ENCODE results near the gene APOA5.

APOA5 gene

DNA sequence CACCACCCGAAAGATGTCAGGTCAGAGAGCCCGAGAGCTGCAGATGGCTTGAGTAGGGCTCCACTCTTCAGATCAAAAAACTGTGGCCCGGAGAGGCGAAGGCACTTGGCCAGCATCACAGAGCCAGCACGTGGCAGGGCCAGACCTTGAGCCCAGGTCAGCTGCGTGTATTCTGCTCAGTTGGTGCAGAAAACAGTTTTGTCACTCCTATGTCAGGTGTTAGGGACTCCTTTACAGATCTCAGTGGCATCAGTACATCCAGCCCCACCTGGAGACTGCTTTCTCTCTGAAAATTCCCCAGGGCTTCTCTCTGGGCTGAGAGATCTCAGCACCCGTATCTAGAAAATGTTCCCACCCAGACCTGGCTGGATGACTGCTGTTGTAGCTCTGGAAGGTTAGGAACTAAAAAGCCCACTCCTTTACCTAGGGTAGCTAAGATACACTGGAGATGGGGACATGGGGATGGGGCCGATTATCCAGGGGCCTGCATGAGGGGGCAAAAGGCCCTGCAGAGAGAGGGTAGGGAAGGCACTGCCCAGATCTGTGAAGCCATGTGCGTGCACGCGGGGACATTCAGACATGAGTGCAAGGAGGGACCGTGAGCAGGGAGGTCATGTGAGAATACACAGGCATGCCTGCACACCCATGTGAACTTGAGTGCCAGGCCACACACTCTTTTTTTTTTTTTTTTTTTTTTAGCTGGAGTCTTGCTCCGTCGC lies 42.3 kb upstream of the APOA5 start:
- Histone ChIP-seq H3K27me3 (ENCODE audit: low read length) (no peaks in the 10 kb centered on the region), H3F3A (ENCODE audit: insufficient read depth) (no peaks in the 10 kb centered on the region), H2AFZ (ENCODE audit: low read depth, low read length, severe bottlenecking) (no peak overlapping the region), H3K9ac (ENCODE audit: low read length) (no peak overlapping the region), H3K27ac (ENCODE audit: low read depth, low read length) (no peak overlapping the region), H3K4me3 (ENCODE audit: insufficient read depth, low read length, poor library complexity, severe bottlenecking) (no peak overlapping the region), H3K9me2 (replicated peaks; ENCODE audit: insufficient read depth, low read length) (no peaks in the 10 kb centered on the region), H3K9me3 (ENCODE audit: insufficient read depth, low read length) (no peaks in the 10 kb centered on the region), H3K4me2 (ENCODE audit: low read depth, low read length, poor library complexity, severe bottlenecking) (no peak overlapping the region), H3K79me2 (ENCODE audit: insufficient read depth, low read length) (no peaks in the 10 kb centered on the region), H3K36me3 (ENCODE audit: low read length) (no peaks in the 10 kb centered on the region), H4K20me1 (ENCODE audit: low read depth, low read length) (no peaks in the 10 kb centered on the region)
- no peak for TF ChIP-seq EZH2phosphoT487 (conservative IDR thresholded peaks at IDR 0.05; ENCODE audit: low read length)
- TF ChIP-seq, protein P1, sequence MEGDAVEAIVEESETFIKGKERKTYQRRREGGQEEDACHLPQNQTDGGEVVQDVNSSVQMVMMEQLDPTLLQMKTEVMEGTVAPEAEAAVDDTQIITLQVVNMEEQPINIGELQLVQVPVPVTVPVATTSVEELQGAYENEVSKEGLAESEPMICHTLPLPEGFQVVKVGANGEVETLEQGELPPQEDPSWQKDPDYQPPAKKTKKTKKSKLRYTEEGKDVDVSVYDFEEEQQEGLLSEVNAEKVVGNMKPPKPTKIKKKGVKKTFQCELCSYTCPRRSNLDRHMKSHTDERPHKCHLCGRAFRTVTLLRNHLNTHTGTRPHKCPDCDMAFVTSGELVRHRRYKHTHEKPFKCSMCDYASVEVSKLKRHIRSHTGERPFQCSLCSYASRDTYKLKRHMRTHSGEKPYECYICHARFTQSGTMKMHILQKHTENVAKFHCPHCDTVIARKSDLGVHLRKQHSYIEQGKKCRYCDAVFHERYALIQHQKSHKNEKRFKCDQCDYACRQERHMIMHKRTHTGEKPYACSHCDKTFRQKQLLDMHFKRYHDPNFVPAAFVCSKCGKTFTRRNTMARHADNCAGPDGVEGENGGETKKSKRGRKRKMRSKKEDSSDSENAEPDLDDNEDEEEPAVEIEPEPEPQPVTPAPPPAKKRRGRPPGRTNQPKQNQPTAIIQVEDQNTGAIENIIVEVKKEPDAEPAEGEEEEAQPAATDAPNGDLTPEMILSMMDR (IDR thresholded peaks at IDR 0.05; ENCODE audit: insufficient read depth, low read length, poor library complexity, severe bottlenecking), result no peak

DNA sequence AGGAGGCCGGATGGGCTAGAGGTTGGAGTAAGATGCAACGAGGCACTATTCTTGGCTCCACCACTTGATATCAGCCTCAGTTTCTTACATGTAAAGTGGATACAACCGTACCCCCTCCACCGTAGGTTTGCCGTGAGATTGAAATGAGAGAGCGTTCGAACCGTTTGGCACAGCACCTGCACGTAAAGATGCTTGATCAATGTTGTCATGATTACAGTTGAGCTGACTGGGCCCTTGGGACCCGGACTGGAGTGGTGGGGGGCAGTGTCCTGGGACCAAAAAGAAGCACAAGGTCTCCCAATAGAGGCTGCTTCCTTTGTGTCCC lies 41.8 kb upstream of the APOA5 start:
- Histone ChIP-seq H3K9me2 (replicated peaks; ENCODE audit: insufficient read depth, low read length) (no peaks in the 10 kb centered on the region), H3K4me2 (ENCODE audit: low read depth, low read length, poor library complexity, severe bottlenecking) (no peak overlapping the region), H3K4me3 (ENCODE audit: insufficient read depth, low read length, poor library complexity, severe bottlenecking) (no peak overlapping the region), H2AFZ (ENCODE audit: low read depth, low read length, severe bottlenecking) (no peak overlapping the region), H3K9me3 (ENCODE audit: insufficient read depth, low read length) (no peaks in the 10 kb centered on the region), H3F3A (ENCODE audit: insufficient read depth) (no peaks in the 10 kb centered on the region), H3K27ac (ENCODE audit: low read depth, low read length) (no peak overlapping the region), H3K9ac (ENCODE audit: low read length) (no peak overlapping the region), H3K36me3 (ENCODE audit: low read length) (no peaks in the 10 kb centered on the region), H3K79me2 (ENCODE audit: insufficient read depth, low read length) (no peaks in the 10 kb centered on the region), H4K20me1 (ENCODE audit: low read depth, low read length) (no peaks in the 10 kb centered on the region), H3K27me3 (ENCODE audit: low read length) (no peaks in the 10 kb centered on the region)
- TF ChIP-seq, protein P1 (IDR thresholded peaks at IDR 0.05; ENCODE audit: insufficient read depth, low read length, poor library complexity, severe bottlenecking), result no peak
- no peak for TF ChIP-seq EZH2phosphoT487 (conservative IDR thresholded peaks at IDR 0.05; ENCODE audit: low read length)

GRCh38 chr11:116832350-116833290 lies 40.9 kb upstream of the APOA5 start:
- no peaks in the 10 kb centered on the region for H3K27me3 ChIP-seq (ENCODE audit: low read length)
- no peak overlapping the region for H3K4me2 ChIP-seq (ENCODE audit: low read depth, low read length, poor library complexity, severe bottlenecking)
- TF ChIP-seq, protein P1 (IDR thresholded peaks at IDR 0.05; ENCODE audit: insufficient read depth, low read length, poor library complexity, severe bottlenecking), result no peak
- no peak for TF ChIP-seq EZH2phosphoT487 (conservative IDR thresholded peaks at IDR 0.05; ENCODE audit: low read length)
- H3K9me2 ChIP-seq (replicated peaks; ENCODE audit: insufficient read depth, low read length), result no peaks in the 10 kb centered on the region
- no peak overlapping the region for H3K4me3 ChIP-seq (ENCODE audit: insufficient read depth, low read length, poor library complexity, severe bottlenecking)
- H3K36me3 ChIP-seq (ENCODE audit: low read length), result no peaks in the 10 kb centered on the region
- H3K27ac ChIP-seq (ENCODE audit: low read depth, low read length), result no peak overlapping the region
- H4K20me1 ChIP-seq (ENCODE audit: low read depth, low read length), result no peaks in the 10 kb centered on the region
- no peaks in the 10 kb centered on the region for H3K9me3 ChIP-seq (ENCODE audit: insufficient read depth, low read length)
- H2AFZ ChIP-seq (ENCODE audit: low read depth, low read length, severe bottlenecking), result no peak overlapping the region
- no peaks in the 10 kb centered on the region for H3K79me2 ChIP-seq (ENCODE audit: insufficient read depth, low read length)
- no peak overlapping the region for H3K9ac ChIP-seq (ENCODE audit: low read length)
- no peaks in the 10 kb centered on the region for H3F3A ChIP-seq (ENCODE audit: insufficient read depth)
